Cardiac muscle cell (in vitro differentiated cells and primary cell): Measurements from ENCODE around the gene UTS2R. TPM values are rescaled to one million over a fixed set of nuclear protein-coding genes. Genes with fewer than 3 reads are reported as not detected.

ENCODE experiments used
- DNase-seq, 2 donors: peaks; one replicate each; pipeline versions ENCODE4 v3.0.0 to v3.0.0-alpha.2; 2010 to 2017; ENCODE audit warnings: low read depth in 1 of 2, low spot score in 1 of 2
- H3K27ac ChIP-seq: fragments of 200-600 bp; sonication (generic); 2 replicates; pipeline ENCODE4 v1.5.1; 2016
- H3K27me3 ChIP-seq: fragments of 200-600 bp; sonication (generic); 2 replicates; pipeline ENCODE4 v1.6.0; 2016; ENCODE audit warnings: control low read depth
- H3K36me3 ChIP-seq: fragments of 200-600 bp; sonication (generic); 2 replicates; pipeline ENCODE4 v1.5.1; 2016; ENCODE audit warnings: control low read depth
- H3K4me1 ChIP-seq: fragments of 200-600 bp; sonication (generic); 2 replicates; pipeline ENCODE4 v1.8.1; 2017; ENCODE audit warnings: low read depth, mild to moderate bottlenecking, mixed run types
- H3K4me3 ChIP-seq: fragments of 200-600 bp; sonication (generic); 2 replicates; pipeline ENCODE4 v1.5.1; 2016; ENCODE audit warnings: mild to moderate bottlenecking
- H3K9me3 ChIP-seq: fragments of 200-600 bp; sonication (generic); 2 replicates; pipeline ENCODE4 v1.5.1; 2017; ENCODE audit warnings: low read depth, mild to moderate bottlenecking, control low read depth
- CTCF ChIP-seq: IDR thresholded peaks from 2 replicates; pipeline ENCODE4 v1.5.1; 2012; ENCODE audit warnings: low read depth, mild to moderate bottlenecking, low read length
- polyA plus RNA-seq: library from polyadenylated mRNA; unstranded; fragments of >200 nt; fragmentation: Nextera tagmentation; extraction: Ambion mirVana; gene quantifications from 2 replicates; pipeline ENCODE4 v1.2.1, GENCODE V29; 2016
- total RNA-seq: library from RNA; depleted of rRNA; stranded (reverse); fragments of >200 nt; gene quantifications from 2 replicates; pipeline ENCODE4 v1.2.3, GENCODE V29; 2016

The UTS2R gene
- total and polyA plus RNA-seq, 2 experiments from 2014 or later, result 4.1 to 10.8 TPM

- Histone ChIP-seq H3K27ac (no peak overlapping the region), H3K9me3 (no peaks in the 10 kb centered on the region), H3K4me3 (no peak overlapping the region), H3K4me1 (peaks cover 31% of the 10 kb centered on the region), H3K36me3 (no peaks in the 10 kb centered on the region), H3K27me3 (peaks cover 49% of the 10 kb centered on the region)
- no peak for TF ChIP-seq CTCF
- no peak for DNase-seq
These were observed 42.5 kb upstream of the UTS2R start for GRCh38 chr17:82328994-82329507.

- Histone ChIP-seq H3K27me3 (peaks cover 57% of the 10 kb centered on the region), H3K36me3 (no peaks in the 10 kb centered on the region), H3K9me3 (no peaks in the 10 kb centered on the region), H3K4me3 (no peak overlapping the region), H3K4me1 (peaks cover 31% of the 10 kb centered on the region), H3K27ac (no peak overlapping the region)
- DNase-seq, result no peak
- no peak for TF ChIP-seq CTCF
These were observed 41.8 kb upstream of the UTS2R start for GRCh38 chr17:82329683-82330321.

GRCh38 chr17:82330322-82331239 is 41.0 kb upstream of the UTS2R start:
- peak; percentile 59 to 75 for DNase-seq
- Histone ChIP-seq H3K4me3 (no peak overlapping the region), H3K36me3 (no peaks in the 10 kb centered on the region), H3K27ac (no peak overlapping the region), H3K27me3 (peaks cover 64% of the 10 kb centered on the region), H3K9me3 (no peaks in the 10 kb centered on the region), H3K4me1 (peaks cover 31% of the 10 kb centered on the region)
- no peak for TF ChIP-seq CTCF

- peaks cover 32% of the 10 kb centered on the region for H3K4me1 ChIP-seq
- H3K27ac ChIP-seq, result no peak overlapping the region
- peaks cover 70% of the 10 kb centered on the region for H3K27me3 ChIP-seq
- no peak for TF ChIP-seq CTCF
- no peaks in the 10 kb centered on the region for H3K9me3 ChIP-seq
- no peak for DNase-seq
- no peak overlapping the region for H3K4me3 ChIP-seq
- H3K36me3 ChIP-seq, result no peaks in the 10 kb centered on the region
These were observed 40.1 kb upstream of the UTS2R start for GRCh38 chr17:82331345-82331939.

- H3K27me3 ChIP-seq, result peaks cover 83% of the 10 kb centered on the region
- peak in 1 of 2 donors; percentile 41 for DNase-seq
- H3K4me1 ChIP-seq, result peaks cover 30% of the 10 kb centered on the region
- no peak overlapping the region for H3K4me3 ChIP-seq
- no peak overlapping the region for H3K27ac ChIP-seq
- no peaks in the 10 kb centered on the region for H3K9me3 ChIP-seq
- no peak for TF ChIP-seq CTCF
- no peaks in the 10 kb centered on the region for H3K36me3 ChIP-seq
These were observed 38.8 kb upstream of the UTS2R start for GRCh38 chr17:82332669-82333278.
